KMS-11 (cell line): ENCODE measurements around the gene TMEM184A.

Experiments
- H2AFZ ChIP-seq: fragments of 200-600 bp; sonication (generic); 2 replicates; pipeline ENCODE4 v1.6.1; 2016; ENCODE audit warnings: antibody characterized with exemption, mixed run types, low read depth
- H3K27ac ChIP-seq: fragments of 200-600 bp; sonication (generic); 2 replicates; pipeline ENCODE4 v1.6.1; 2016; ENCODE audit warnings: mild to moderate bottlenecking, mixed run types
- H3K27me3 ChIP-seq: fragments of 200-600 bp; sonication (generic); 2 replicates; pipeline ENCODE4 v1.6.1; 2017; ENCODE audit warnings: mild to moderate bottlenecking, low read depth, mixed run types, moderate library complexity; ENCODE audit not compliant: insufficient read depth
- H3K36me3 ChIP-seq: fragments of 200-600 bp; sonication (generic); 2 replicates; pipeline ENCODE4 v1.6.1; 2017; ENCODE audit warnings: mild to moderate bottlenecking, mixed run types; ENCODE audit not compliant: insufficient read depth
- H3K4me1 ChIP-seq: fragments of 200-600 bp; sonication (generic); 2 replicates; pipeline ENCODE4 v1.6.1; 2016; ENCODE audit warnings: mild to moderate bottlenecking, low read depth, mixed run types; ENCODE audit not compliant: poor library complexity, severe bottlenecking
- H3K4me2 ChIP-seq: fragments of 200-600 bp; sonication (generic); 2 replicates; pipeline ENCODE4 v1.7.0; 2016; ENCODE audit warnings: mild to moderate bottlenecking, mixed run types
- H3K4me3 ChIP-seq: fragments of 200-600 bp; sonication (generic); IDR thresholded peaks from 2 replicates; pipeline ENCODE4 v1.6.1; 2017; ENCODE audit warnings: low read depth, low read length, mixed read lengths; ENCODE audit not compliant: insufficient read depth
- H3K79me2 ChIP-seq: fragments of 200-600 bp; sonication (generic); 2 replicates; pipeline ENCODE4 v1.6.1; 2016; ENCODE audit warnings: low read depth, mixed run types; ENCODE audit not compliant: insufficient read depth
- H3K9ac ChIP-seq: fragments of 200-600 bp; sonication (generic); 2 replicates; pipeline ENCODE4 v1.6.1; 2016; ENCODE audit warnings: mild to moderate bottlenecking, mixed run types
- H4K20me1 ChIP-seq: fragments of 200-600 bp; sonication (generic); 2 replicates; pipeline ENCODE4 v1.6.1; 2016; ENCODE audit warnings: mild to moderate bottlenecking, mixed run types; ENCODE audit not compliant: insufficient read depth
- TF ChIP-seq, protein P1 (sequence below): fragments of 200-600 bp; sonication (generic); conservative IDR thresholded peaks from 2 replicates; pipeline ENCODE4 v1.6.1; 2017; ENCODE audit warnings: low read depth, mild to moderate bottlenecking, antibody characterized with exemption, low read length, moderate library complexity, mixed read lengths

Gene TMEM184A

DNA sequence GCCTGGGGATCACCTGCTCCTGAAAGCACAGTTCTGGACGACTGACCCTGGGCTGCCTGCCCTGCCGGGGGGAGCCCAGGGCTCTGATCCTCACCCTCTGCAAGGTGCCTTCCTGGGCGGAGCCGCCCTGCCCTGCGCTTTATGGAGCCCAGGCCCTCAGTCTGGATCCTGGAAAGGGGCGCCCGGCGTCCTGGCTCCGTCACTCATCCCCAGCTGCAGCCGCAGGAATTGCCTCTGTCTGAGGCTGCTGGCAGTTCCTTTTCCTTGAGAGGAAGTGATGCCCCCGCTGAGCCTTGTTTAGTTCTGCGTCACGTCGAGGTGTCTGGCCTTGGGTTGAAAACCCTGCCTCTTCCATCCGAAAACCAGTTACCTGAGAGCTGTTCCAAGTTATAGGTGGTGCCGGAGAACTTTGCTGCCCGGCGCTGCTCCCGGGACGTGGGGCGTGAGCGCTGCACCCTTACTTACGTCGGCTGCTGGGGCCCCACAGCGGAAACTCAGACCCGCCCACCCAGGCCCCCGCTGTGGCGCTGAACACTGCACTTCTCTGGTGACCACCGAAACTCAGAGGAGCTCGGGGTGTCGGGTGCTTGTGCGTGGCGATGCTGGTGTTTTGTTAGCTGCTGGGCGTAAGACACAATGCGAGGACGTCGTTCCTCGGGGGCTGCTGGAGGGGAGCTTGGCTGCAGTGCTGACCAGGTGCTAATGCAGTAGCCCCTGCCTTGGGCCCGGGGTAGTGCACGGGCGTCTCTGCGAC, 20.1 kb downstream of the TMEM184A start:
- Histone ChIP-seq H2AFZ (no peak overlapping the region), H3K79me2 (peaks cover 69% of the 10 kb centered on the region), H3K4me2 (no peak overlapping the region), H3K9ac (no peak overlapping the region), H3K36me3 (no peaks in the 10 kb centered on the region; the same call in 1 of the 2 replicates), H3K4me3 (no peak overlapping the region), H3K27ac (no peak overlapping the region), H4K20me1 (peaks cover 2% of the 10 kb centered on the region; the same call in 1 of the 2 replicates), H3K27me3 (no peaks in the 10 kb centered on the region), H3K4me1 (peaks cover 8% of the 10 kb centered on the region)
- TF ChIP-seq, protein P1, sequence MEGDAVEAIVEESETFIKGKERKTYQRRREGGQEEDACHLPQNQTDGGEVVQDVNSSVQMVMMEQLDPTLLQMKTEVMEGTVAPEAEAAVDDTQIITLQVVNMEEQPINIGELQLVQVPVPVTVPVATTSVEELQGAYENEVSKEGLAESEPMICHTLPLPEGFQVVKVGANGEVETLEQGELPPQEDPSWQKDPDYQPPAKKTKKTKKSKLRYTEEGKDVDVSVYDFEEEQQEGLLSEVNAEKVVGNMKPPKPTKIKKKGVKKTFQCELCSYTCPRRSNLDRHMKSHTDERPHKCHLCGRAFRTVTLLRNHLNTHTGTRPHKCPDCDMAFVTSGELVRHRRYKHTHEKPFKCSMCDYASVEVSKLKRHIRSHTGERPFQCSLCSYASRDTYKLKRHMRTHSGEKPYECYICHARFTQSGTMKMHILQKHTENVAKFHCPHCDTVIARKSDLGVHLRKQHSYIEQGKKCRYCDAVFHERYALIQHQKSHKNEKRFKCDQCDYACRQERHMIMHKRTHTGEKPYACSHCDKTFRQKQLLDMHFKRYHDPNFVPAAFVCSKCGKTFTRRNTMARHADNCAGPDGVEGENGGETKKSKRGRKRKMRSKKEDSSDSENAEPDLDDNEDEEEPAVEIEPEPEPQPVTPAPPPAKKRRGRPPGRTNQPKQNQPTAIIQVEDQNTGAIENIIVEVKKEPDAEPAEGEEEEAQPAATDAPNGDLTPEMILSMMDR: no peak

DNA sequence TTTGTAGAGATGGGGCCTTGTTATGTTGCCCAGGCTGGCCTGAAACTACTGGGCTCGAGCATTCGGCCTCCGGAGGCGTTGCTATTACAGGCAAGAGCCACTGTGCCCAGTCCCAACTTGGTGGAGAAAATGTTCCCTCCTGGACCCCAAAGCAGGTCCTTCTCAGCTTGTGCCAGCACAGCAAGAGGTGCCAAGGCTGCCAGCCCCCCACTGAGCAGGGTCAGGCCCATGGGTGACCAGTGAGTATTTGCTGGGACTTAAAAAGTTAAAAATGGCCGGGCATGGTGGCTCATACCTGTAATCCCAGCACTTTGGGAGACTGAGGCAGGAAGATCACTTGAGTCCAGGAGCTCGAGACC, 20.9 kb downstream of the TMEM184A start:
- no peak overlapping the region for H3K4me2 ChIP-seq
- no peak overlapping the region for H2AFZ ChIP-seq
- no peak overlapping the region for H3K27ac ChIP-seq
- no peaks in the 10 kb centered on the region for H3K27me3 ChIP-seq
- H3K36me3 ChIP-seq: no peaks in the 10 kb centered on the region; the same call in 1 of the 2 replicates
- H4K20me1 ChIP-seq: peaks cover 2% of the 10 kb centered on the region; the same call in 1 of the 2 replicates
- no peak overlapping the region for H3K9ac ChIP-seq
- H3K79me2 ChIP-seq: peaks cover 69% of the 10 kb centered on the region
- H3K4me3 ChIP-seq: no peak overlapping the region
- peaks cover 8% of the 10 kb centered on the region for H3K4me1 ChIP-seq
- TF ChIP-seq, protein P1: no peak

DNA sequence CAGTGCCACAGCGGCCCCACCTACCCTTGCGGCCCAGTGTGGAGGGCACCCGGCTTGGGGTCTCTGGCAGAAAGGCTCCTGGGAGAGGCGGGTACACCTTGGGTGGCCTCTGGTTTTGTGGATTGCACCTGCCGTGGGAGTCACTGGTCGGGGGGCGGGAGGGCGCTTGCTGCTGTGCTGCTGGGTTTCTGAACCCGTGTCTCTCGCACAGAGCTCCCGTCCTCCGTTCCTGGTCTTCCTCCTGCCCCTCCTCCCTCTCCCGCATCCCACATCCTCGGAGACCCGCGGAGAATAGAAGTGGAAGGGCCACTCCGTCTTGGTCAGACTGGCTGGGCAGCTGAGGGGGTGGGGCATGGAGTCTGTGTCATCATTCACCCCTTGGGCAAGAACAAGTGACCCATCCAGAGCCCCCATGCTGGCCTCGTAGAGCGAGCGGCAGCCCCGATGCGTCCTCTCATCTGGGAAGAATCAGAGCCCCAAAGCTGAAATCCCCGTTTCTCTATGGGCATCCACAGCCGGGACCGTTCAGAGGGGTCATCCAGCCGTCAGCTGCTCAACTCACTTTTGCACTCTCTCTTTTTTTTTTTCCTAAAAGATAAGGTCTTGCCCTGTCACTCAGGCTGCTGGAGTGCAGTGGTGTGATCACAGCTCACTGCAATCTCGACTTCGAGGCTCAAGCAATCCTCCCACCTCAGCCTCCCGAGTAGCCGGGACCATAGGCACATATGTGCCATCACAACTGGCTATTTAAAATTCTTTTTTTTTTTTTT, 21.5 kb downstream of the TMEM184A start:
- Histone ChIP-seq H3K4me1 (peaks cover 8% of the 10 kb centered on the region), H3K27me3 (peaks cover 4% of the 10 kb centered on the region; the same call in 1 of the 2 replicates), H3K36me3 (no peaks in the 10 kb centered on the region; the same call in 1 of the 2 replicates), H3K9ac (no peak overlapping the region), H3K4me2 (no peak overlapping the region), H3K27ac (no peak overlapping the region), H3K4me3 (no peak overlapping the region), H3K79me2 (peaks cover 69% of the 10 kb centered on the region), H4K20me1 (peaks cover 2% of the 10 kb centered on the region; the same call in 1 of the 2 replicates), H2AFZ (no peak overlapping the region)
- TF ChIP-seq, protein P1: no peak

DNA sequence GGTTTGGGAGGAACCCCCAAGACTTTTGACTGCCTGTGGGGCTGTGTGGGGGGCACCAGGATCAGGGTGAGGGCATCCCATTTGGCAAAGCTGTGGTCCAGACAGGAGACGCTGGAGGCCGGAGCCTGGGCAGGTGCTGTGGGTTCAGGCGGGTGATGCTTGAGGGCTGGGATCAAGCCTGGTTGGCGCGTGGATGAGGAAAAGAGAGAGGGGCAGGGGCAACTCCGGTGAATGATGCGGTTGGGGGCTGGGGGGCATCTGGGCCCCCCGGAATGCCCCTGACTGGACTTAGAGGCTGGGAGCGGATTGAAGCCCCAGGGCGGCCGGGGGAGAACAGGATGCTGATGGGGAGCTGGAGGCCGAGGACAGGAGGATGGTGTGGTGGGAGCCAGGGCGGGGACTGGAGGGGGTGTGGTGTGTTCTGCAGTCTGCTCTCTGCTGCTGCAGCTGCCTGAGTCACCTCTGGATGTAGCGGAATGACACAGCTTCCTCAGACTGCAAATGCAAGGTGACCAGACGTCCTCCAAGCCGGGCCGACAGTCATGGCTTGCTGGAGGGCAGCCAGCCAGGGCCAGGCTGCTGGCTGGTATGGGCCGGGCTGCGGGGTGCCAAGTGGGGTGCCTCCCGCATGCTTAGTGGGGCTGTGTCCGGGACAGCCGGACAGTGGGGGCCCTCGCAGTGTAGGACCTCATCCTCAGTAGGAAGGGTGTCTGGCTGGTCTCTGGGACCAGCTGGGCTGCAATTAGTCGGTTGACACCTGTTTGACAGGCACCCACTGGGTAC, 22.3 kb downstream of the TMEM184A start:
- H3K4me1 ChIP-seq: peaks cover 8% of the 10 kb centered on the region
- H3K4me2 ChIP-seq: no peak overlapping the region
- H3K27me3 ChIP-seq: peaks cover 11% of the 10 kb centered on the region; the same call in 1 of the 2 replicates
- H3K27ac ChIP-seq: no peak overlapping the region
- peaks cover 2% of the 10 kb centered on the region; the same call in 1 of the 2 replicates for H4K20me1 ChIP-seq
- no peak overlapping the region for H3K9ac ChIP-seq
- no peak overlapping the region for H3K4me3 ChIP-seq
- no peak overlapping the region for H2AFZ ChIP-seq
- H3K36me3 ChIP-seq: no peaks in the 10 kb centered on the region; the same call in 1 of the 2 replicates
- TF ChIP-seq, protein P1: no peak
- peaks cover 69% of the 10 kb centered on the region for H3K79me2 ChIP-seq
